Measurements from ENCODE around the gene LRRC25.

DNA sequence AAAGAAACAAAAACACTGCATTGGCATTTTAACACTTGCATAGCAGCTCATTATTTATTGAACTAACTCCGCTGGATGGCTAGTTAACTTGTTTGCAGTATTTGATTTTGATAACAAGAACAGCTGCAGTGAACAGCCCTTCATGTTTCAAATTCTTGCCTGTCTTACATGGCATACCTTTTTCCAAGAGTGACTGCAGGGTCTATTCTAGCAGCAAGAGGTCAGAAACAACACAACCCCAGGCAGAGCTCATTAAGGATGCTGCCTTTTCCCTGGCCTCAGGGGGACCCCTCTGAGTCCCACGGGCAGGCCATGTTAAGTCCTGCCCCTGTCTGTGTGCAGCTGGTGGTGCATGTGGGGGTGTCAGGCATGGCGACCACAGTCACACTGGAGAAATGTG lies 40.4 kb downstream of the LRRC25 start:
- TF ChIP-seq, protein P1, sequence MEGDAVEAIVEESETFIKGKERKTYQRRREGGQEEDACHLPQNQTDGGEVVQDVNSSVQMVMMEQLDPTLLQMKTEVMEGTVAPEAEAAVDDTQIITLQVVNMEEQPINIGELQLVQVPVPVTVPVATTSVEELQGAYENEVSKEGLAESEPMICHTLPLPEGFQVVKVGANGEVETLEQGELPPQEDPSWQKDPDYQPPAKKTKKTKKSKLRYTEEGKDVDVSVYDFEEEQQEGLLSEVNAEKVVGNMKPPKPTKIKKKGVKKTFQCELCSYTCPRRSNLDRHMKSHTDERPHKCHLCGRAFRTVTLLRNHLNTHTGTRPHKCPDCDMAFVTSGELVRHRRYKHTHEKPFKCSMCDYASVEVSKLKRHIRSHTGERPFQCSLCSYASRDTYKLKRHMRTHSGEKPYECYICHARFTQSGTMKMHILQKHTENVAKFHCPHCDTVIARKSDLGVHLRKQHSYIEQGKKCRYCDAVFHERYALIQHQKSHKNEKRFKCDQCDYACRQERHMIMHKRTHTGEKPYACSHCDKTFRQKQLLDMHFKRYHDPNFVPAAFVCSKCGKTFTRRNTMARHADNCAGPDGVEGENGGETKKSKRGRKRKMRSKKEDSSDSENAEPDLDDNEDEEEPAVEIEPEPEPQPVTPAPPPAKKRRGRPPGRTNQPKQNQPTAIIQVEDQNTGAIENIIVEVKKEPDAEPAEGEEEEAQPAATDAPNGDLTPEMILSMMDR (IDR thresholded peaks at IDR 0.05 in 4 of 5, conservative IDR thresholded peaks at IDR 0.05 in 1 of 5): no peak
- TF ChIP-seq POLR2A (IDR thresholded peaks at IDR 0.05): no peak
